HG03196 (cell line): Measurements from ENCODE around the gene SLC6A15.

Source experiments
- ATAC-seq: cut with Tn5 transposase; IDR thresholded peaks from one replicate; pipeline ENCODE4 v1.9.1; 2021; ENCODE audit not compliant: unreplicated experiment

The SLC6A15 gene

DNA sequence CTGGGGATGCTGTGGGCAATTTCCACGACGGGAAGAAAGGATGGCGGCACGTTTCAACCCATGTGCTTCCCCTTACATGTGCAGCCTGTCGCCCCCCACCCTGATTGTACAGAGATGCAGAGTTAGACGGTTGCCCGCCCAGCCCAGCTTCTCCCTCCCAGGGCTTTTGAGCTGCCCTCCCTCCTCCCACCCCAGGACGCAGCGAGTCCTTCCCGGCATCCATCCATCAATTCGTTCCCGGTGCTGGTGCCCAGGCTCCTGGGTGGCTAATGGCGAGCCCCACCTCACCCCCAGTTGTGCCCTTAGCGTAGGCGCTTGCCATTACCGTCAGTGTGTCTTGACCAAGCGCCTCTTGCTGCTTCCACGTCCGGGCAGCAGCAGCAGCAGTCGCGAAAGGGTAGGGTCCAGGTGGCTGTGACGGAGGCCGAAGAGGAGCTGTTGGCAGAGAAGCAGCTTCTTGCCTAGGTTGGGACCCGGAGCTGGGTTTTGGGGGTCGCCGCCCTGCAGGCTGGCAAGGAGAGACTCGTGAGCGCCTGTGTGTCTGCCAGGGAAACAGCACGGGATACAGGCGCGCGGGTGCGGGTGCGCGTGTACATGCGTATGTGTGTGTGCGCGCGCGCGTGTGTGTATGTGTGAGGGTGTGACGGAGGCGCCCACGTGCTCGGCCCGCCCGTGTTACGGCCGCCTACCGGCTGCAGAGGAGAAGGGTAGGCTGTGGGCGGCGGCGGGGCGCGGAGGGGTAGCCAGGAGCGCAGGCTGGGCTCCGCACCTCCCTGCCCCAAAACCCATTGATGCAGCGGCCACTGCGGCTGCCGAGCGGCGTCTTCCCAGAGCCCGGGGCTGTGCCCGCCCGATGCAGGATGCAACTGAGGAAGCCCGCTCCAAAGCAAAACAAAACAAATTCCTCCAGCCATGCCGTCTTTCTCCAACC is at the start of gene SLC6A15:
SLC6A15 (minus strand) TSS at position 602 of the 931 bp plus-strand sequence. CDS start 20,679 bp downstream, outside the sequence.
- no peak for ATAC-seq

GRCh38 chr12:84960918-84961317 is 48.3 kb upstream of the SLC6A15 start:
- no peak for ATAC-seq

GRCh38 chr12:84955298-84955697 is 42.7 kb upstream of the SLC6A15 start:
- no peak for ATAC-seq

- no peak for ATAC-seq
Observed at GRCh38 chr12:84954415-84954814, 41.8 kb upstream of the SLC6A15 start.

DNA sequence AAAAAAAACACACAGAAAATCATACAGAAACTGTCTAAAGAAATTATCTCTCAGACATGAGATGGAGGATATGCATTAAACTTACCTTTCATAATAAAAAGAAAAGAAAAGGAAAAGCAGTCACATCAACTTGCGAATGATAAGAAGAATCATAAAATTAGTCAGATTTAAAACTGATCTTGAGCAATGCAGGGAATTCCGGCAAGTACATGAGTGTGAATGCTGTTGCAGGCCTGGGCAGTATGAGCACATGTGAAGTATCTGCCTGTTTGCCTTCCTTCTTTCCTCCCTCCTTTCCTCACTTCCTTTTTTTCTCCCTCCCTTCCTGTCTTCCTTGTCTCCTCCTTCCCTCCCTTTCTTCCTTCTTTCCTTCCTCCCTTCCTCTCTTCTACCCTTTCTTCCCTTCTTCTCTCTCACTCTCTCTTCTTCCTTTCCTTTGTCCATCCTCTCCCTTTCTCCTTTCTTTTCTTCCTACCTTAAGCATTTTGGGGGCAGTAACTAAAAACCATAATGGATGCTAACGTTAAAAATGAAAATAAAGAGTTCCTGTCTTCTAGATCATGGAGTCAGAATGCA is 38.5 kb upstream of the SLC6A15 start:
- ATAC-seq, result no peak

DNA sequence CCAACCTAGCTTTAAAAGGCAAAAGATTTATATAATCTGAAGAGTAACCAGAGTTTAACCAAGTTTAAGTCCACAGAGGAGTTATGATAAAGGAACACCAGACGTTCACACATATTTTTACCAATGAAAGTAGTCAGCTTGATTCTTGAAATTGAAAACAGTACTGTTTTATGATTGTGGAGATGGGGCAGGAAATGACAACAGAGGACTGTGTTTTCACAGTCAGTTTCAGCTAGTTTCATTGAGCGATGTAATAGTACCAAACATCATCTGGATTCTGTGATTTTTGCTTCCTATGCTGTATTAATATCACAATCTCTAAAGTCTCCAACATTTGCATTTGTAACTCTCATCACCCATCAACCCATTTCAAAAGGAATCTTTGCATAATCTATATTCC is 34.2 kb upstream of the SLC6A15 start:
- ATAC-seq, result no peak

GRCh38 chr12:84937415-84937814 is 24.8 kb upstream of the SLC6A15 start:
- no peak for ATAC-seq

GRCh38 chr12:84929501-84929900 is 16.9 kb upstream of the SLC6A15 start:
- ATAC-seq, result no peak

GRCh38 chr12:84924981-84925380 is 12.4 kb upstream of the SLC6A15 start:
- ATAC-seq, result no peak

DNA sequence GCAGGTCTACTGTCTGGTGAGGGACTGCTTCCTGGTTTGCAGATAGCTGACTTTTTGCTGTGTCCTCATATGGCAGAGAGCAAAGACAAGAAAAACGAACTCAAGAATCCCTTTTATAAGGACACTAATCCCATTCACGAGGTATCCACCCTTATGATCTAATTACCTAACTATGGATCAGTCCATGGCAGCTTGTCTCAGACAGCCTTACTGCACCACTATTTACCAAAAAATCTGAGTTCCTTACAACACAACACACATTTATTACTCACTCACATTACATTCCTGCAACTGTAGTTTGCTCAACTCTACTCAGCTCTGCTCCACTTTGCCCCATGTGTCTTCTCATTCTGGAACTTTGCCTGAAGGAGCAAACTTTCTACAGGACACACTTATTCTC is 10.1 kb upstream of the SLC6A15 start:
- ATAC-seq, result no peak

DNA sequence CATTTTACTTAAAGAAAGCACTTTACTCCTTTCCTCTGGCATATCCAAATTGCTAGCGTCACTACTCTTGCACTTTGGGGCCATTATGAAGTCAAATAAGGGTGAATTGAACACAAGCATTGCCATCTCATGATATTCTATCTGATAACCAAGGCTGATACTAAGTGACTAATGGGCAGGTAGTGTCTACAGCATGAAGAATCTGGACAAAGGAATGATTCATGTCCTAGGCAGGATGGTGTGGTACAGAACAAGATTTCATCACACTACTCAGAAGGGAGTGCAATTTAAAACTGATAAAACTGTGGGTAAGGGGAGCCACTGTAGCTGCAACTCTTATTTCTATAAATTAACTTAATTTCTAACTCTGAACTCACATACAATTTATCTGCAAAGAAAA is 7.7 kb upstream of the SLC6A15 start:
- no peak for ATAC-seq

- ATAC-seq, result no peak
Observed at GRCh38 chr12:84919271-84919670, 6.7 kb upstream of the SLC6A15 start.

GRCh38 chr12:84913129-84913515 is 523 bp upstream of the SLC6A15 start:
- ATAC-seq, result no peak

GRCh38 chr12:84911271-84912197 is 1.1 kb downstream of the SLC6A15 start:
- ATAC-seq, result no peak

DNA sequence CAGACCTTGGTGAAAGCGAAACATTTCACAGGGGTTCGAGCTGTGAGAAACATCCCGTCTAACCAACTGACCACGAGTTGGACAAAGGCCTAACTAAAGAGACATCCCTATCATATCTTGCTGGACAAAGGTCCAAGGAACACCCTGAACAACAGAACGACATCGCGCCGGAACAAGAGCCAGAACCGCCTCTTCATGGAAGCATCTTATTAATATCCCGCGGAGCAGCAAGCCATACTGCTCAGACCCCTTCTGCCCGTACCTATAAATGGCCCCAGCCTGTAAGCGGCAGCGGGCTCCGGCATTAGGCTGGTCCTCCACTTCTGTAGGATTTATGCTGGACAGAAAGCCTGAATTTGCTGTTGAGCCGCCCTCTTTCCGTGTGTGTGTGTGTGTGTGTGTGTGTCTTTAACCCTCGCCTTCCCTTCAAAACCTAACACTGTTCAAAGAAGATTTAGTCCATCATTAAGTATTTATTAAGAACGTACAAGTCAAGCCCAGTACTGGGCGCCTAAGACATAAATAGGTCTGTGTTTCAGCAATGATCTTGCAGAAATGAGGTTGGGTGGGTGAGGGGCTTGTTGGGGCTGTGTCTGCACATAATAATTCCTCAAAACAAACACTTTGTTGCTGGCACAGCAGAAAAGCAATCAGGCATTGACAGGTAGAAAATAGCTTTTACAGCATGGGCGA is 1.9 kb downstream of the SLC6A15 start:
- no peak for ATAC-seq

DNA sequence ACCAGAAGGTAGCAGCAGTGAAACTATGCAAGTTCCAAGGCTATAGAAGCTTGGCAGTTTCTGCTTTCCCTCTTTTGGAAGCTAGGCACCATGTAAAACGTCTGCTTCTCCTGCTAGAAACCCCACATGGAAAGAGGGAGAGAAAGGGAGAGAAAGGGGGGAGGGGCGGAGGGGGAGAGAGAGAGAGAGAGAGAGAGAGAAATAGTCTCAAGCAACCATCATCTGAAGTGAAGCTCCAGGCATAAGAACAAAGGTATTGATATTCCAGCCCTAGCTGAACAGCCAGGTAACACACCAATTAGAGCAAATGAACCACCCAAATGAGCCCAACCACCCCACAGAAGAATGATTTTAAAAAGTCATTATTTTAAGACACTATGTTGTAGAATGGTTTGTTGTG is 8.5 kb downstream of the SLC6A15 start:
- no peak for ATAC-seq

DNA sequence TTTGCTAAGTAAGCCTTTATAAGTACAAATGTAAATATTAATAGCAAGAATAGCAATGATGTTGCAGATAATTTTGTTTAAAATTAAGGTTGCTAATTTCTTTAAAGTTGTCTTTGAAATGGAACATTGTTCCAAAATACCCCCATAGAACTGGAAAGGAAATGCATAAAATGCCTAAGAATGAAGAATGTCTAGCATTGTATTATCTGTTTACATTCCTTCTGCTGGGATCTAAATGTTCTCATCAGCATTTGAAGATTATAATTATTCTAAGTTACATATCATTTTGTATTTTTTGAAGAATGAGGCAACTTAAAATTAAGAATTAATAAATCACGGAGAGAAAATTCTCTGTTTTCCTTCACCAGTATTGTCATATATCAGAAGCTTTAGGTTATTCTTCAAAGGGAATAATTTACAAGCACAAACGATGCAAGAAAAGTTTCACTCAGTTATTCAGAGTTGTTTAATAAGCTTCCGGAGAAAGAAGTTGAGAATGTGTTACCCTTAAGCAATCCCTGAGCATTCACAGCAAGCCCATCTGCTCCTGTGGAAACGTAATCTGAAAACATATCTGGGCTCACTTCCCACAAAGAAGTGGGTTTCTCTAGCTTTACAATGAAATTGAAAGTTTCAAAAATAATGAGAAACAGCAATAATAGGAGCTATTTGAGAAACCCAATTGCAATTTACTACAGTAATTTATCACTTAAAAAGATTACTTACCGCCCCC is 21.3 kb downstream of the SLC6A15 start:
- ATAC-seq, result no peak

- ATAC-seq, result no peak
Observed at GRCh38 chr12:84889818-84890217, 22.8 kb downstream of the SLC6A15 start.

DNA sequence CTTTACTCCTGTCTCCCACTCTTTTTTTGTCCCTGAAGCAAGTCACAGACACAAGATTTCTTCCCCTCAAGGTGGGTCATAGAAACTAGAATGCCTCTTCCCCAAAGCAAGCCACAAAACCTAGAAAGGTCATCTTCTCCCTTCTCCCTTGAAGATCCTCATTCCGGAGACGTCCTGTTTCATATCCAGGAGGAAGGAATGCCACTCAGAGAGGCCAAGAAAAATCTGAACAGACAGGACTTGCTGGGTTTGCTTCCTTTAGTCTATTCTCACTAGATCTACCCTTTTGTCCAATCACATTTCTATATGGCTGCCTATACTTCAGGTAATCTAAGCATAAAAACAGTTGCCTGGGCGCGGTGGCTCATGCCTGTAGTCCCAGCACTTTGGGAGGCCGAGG is 23.7 kb downstream of the SLC6A15 start:
- no peak for ATAC-seq

- no peak for ATAC-seq
Observed at GRCh38 chr12:84877340-84877739, 35.3 kb downstream of the SLC6A15 start.
